Measurements from ENCODE around the gene PDSS2. TPM values are rescaled to one million over a fixed set of nuclear protein-coding genes. Genes with fewer than 3 reads are reported as not detected.
"Not testable (repeated sequence)": the region's sequence is repeated elsewhere in the genome, so short reads cannot be mapped to it uniquely, and the experiment has no call there.

PDSS2 gene
- polyA plus RNA-seq, 1 donor from 2014 or later: 4.6 TPM

- Histone ChIP-seq H3K27me3 (ENCODE audit: insufficient read depth, low read depth, low read length) (no peaks in the 10 kb centered on the region), H3K27ac (ENCODE audit: low read length) (no peak overlapping the region), H3K4me2 (ENCODE audit: low read length) (no peak overlapping the region), H2AFZ (ENCODE audit: low read depth, low read length) (no peak overlapping the region), H3K9ac (ENCODE audit: low read length) (no peak overlapping the region), H4K20me1 (ENCODE audit: insufficient read depth) (no peaks in the 10 kb centered on the region), H3K36me3 (ENCODE audit: insufficient read depth, low read length) (no peaks in the 10 kb centered on the region), H3K9me2 (ENCODE audit: insufficient read depth, low read length) (no peaks in the 10 kb centered on the region), H3F3A (ENCODE audit: insufficient read depth, low read length, poor library complexity, severe bottlenecking) (no peaks in the 10 kb centered on the region), H3K79me2 (replicated peaks; ENCODE audit: insufficient read depth, low read length) (no peaks in the 10 kb centered on the region), H3K9me3 (ENCODE audit: low read length) (no peaks in the 10 kb centered on the region), H3K4me3 (ENCODE audit: low read length) (no peak overlapping the region)
- no peak for TF ChIP-seq EP300 (conservative IDR thresholded peaks at IDR 0.05; ENCODE audit: poor library complexity, severe bottlenecking)
- TF ChIP-seq RAD21 (conservative IDR thresholded peaks at IDR 0.05): no peak
- TF ChIP-seq MXI1 (conservative IDR thresholded peaks at IDR 0.05; ENCODE audit: poor library complexity, severe bottlenecking): no peak
- TF ChIP-seq EZH2 (IDR thresholded peaks at IDR 0.05; ENCODE audit: borderline replicate concordance, insufficient read depth, low read length, poor library complexity, severe bottlenecking): no peak
- no peak for TF ChIP-seq TAF1 (IDR thresholded peaks at IDR 0.05; ENCODE audit: low read depth)
Observed at GRCh38 chr6:107310362-107310761, 149.0 kb downstream of the PDSS2 start.

- no peak overlapping the region for H3K27ac ChIP-seq (ENCODE audit: low read length)
- no peak overlapping the region for H3K4me2 ChIP-seq (ENCODE audit: low read length)
- TF ChIP-seq EZH2 (IDR thresholded peaks at IDR 0.05; ENCODE audit: borderline replicate concordance, insufficient read depth, low read length, poor library complexity, severe bottlenecking) (no peak), RAD21 (conservative IDR thresholded peaks at IDR 0.05) (no peak), TAF1 (IDR thresholded peaks at IDR 0.05; ENCODE audit: low read depth) (no peak), EP300 (conservative IDR thresholded peaks at IDR 0.05; ENCODE audit: poor library complexity, severe bottlenecking) (no peak), MXI1 (conservative IDR thresholded peaks at IDR 0.05; ENCODE audit: poor library complexity, severe bottlenecking) (no peak), POLR2AphosphoS5 (IDR thresholded peaks at IDR 0.05) (no peak)
- TF ChIP-seq, protein P1, sequence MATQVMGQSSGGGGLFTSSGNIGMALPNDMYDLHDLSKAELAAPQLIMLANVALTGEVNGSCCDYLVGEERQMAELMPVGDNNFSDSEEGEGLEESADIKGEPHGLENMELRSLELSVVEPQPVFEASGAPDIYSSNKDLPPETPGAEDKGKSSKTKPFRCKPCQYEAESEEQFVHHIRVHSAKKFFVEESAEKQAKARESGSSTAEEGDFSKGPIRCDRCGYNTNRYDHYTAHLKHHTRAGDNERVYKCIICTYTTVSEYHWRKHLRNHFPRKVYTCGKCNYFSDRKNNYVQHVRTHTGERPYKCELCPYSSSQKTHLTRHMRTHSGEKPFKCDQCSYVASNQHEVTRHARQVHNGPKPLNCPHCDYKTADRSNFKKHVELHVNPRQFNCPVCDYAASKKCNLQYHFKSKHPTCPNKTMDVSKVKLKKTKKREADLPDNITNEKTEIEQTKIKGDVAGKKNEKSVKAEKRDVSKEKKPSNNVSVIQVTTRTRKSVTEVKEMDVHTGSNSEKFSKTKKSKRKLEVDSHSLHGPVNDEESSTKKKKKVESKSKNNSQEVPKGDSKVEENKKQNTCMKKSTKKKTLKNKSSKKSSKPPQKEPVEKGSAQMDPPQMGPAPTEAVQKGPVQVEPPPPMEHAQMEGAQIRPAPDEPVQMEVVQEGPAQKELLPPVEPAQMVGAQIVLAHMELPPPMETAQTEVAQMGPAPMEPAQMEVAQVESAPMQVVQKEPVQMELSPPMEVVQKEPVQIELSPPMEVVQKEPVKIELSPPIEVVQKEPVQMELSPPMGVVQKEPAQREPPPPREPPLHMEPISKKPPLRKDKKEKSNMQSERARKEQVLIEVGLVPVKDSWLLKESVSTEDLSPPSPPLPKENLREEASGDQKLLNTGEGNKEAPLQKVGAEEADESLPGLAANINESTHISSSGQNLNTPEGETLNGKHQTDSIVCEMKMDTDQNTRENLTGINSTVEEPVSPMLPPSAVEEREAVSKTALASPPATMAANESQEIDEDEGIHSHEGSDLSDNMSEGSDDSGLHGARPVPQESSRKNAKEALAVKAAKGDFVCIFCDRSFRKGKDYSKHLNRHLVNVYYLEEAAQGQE (IDR thresholded peaks at IDR 0.05; ENCODE audit: borderline replicate concordance): no peak
- TF ChIP-seq, protein P2, sequence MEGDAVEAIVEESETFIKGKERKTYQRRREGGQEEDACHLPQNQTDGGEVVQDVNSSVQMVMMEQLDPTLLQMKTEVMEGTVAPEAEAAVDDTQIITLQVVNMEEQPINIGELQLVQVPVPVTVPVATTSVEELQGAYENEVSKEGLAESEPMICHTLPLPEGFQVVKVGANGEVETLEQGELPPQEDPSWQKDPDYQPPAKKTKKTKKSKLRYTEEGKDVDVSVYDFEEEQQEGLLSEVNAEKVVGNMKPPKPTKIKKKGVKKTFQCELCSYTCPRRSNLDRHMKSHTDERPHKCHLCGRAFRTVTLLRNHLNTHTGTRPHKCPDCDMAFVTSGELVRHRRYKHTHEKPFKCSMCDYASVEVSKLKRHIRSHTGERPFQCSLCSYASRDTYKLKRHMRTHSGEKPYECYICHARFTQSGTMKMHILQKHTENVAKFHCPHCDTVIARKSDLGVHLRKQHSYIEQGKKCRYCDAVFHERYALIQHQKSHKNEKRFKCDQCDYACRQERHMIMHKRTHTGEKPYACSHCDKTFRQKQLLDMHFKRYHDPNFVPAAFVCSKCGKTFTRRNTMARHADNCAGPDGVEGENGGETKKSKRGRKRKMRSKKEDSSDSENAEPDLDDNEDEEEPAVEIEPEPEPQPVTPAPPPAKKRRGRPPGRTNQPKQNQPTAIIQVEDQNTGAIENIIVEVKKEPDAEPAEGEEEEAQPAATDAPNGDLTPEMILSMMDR (IDR thresholded peaks at IDR 0.05; ENCODE audit: poor library complexity, severe bottlenecking): no peak
Observed at GRCh38 chr6:107308677-107309076, 150.7 kb downstream of the PDSS2 start.

DNA sequence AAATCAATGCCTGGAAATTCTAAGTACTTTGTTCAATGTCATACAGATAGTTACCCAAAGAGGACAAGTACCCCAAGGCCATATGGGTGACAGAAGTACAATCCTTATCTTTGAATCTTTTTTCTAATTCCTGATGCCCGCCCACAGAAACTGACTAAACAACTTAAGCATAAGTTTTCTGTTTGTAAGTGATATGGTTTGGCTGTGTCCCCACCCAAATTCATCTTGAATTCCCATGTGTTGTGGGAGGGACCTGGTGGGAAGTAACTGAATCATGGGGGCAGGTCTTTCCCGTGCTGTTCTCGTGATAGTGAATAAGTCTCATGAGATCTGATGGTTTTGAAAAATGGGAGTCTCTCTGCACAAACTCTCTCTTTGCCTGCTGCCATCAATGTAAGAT lies 153.4 kb downstream of the PDSS2 start:
- not testable (repeated sequence) for H3K9me2 ChIP-seq (ENCODE audit: insufficient read depth, low read length); H2AFZ ChIP-seq (ENCODE audit: low read depth, low read length); H4K20me1 ChIP-seq (ENCODE audit: insufficient read depth); H3K27ac ChIP-seq (ENCODE audit: low read length); H3K27me3 ChIP-seq (ENCODE audit: insufficient read depth, low read depth, low read length); H3K4me3 ChIP-seq (ENCODE audit: low read length); H3K9me3 ChIP-seq (ENCODE audit: low read length); H3K36me3 ChIP-seq (ENCODE audit: insufficient read depth, low read length); H3F3A ChIP-seq (ENCODE audit: insufficient read depth, low read length, poor library complexity, severe bottlenecking); H3K4me2 ChIP-seq (ENCODE audit: low read length); H3K79me2 ChIP-seq (replicated peaks; ENCODE audit: insufficient read depth, low read length); H3K9ac ChIP-seq (ENCODE audit: low read length)

More at GRCh38 chr6:107308677-107309076, 150.7 kb downstream of the PDSS2 start:
- no peaks in the 10 kb centered on the region for H3K36me3 ChIP-seq (ENCODE audit: insufficient read depth, low read length)
- no peaks in the 10 kb centered on the region for H3F3A ChIP-seq (ENCODE audit: insufficient read depth, low read length, poor library complexity, severe bottlenecking)
- no peak overlapping the region for H3K4me3 ChIP-seq (ENCODE audit: low read length)
- no peak overlapping the region for H3K9ac ChIP-seq (ENCODE audit: low read length)
- no peaks in the 10 kb centered on the region for H3K9me2 ChIP-seq (ENCODE audit: insufficient read depth, low read length)
- H4K20me1 ChIP-seq (ENCODE audit: insufficient read depth): no peaks in the 10 kb centered on the region
- H3K9me3 ChIP-seq (ENCODE audit: low read length): no peaks in the 10 kb centered on the region
- no peak overlapping the region for H2AFZ ChIP-seq (ENCODE audit: low read depth, low read length)
- no peaks in the 10 kb centered on the region for H3K79me2 ChIP-seq (replicated peaks; ENCODE audit: insufficient read depth, low read length)
- no peaks in the 10 kb centered on the region for H3K27me3 ChIP-seq (ENCODE audit: insufficient read depth, low read depth, low read length)
